KMS-11 (cell line): ENCODE results near the gene ZNF630.
"Not testable (repeated sequence)": the region's sequence is repeated elsewhere in the genome, so short reads cannot be mapped to it uniquely, and the experiment has no call there.

Source experiments
- H2AFZ ChIP-seq: fragments of 200-600 bp; sonication (generic); 2 replicates; pipeline ENCODE4 v1.6.1; 2016; ENCODE audit warnings: antibody characterized with exemption, mixed run types, low read depth
- H3K27ac ChIP-seq: fragments of 200-600 bp; sonication (generic); 2 replicates; pipeline ENCODE4 v1.6.1; 2016; ENCODE audit warnings: mild to moderate bottlenecking, mixed run types
- H3K27me3 ChIP-seq: fragments of 200-600 bp; sonication (generic); 2 replicates; pipeline ENCODE4 v1.6.1; 2017; ENCODE audit warnings: mild to moderate bottlenecking, low read depth, mixed run types, moderate library complexity; ENCODE audit not compliant: insufficient read depth
- H3K36me3 ChIP-seq: fragments of 200-600 bp; sonication (generic); 2 replicates; pipeline ENCODE4 v1.6.1; 2017; ENCODE audit warnings: mild to moderate bottlenecking, mixed run types; ENCODE audit not compliant: insufficient read depth
- H3K4me1 ChIP-seq: fragments of 200-600 bp; sonication (generic); 2 replicates; pipeline ENCODE4 v1.6.1; 2016; ENCODE audit warnings: mild to moderate bottlenecking, low read depth, mixed run types; ENCODE audit not compliant: poor library complexity, severe bottlenecking
- H3K4me2 ChIP-seq: fragments of 200-600 bp; sonication (generic); 2 replicates; pipeline ENCODE4 v1.7.0; 2016; ENCODE audit warnings: mild to moderate bottlenecking, mixed run types
- H3K4me3 ChIP-seq: fragments of 200-600 bp; sonication (generic); IDR thresholded peaks from 2 replicates; pipeline ENCODE4 v1.6.1; 2017; ENCODE audit warnings: low read depth, low read length, mixed read lengths; ENCODE audit not compliant: insufficient read depth
- H3K79me2 ChIP-seq: fragments of 200-600 bp; sonication (generic); 2 replicates; pipeline ENCODE4 v1.6.1; 2016; ENCODE audit warnings: low read depth, mixed run types; ENCODE audit not compliant: insufficient read depth
- H3K9ac ChIP-seq: fragments of 200-600 bp; sonication (generic); 2 replicates; pipeline ENCODE4 v1.6.1; 2016; ENCODE audit warnings: mild to moderate bottlenecking, mixed run types
- H4K20me1 ChIP-seq: fragments of 200-600 bp; sonication (generic); 2 replicates; pipeline ENCODE4 v1.6.1; 2016; ENCODE audit warnings: mild to moderate bottlenecking, mixed run types; ENCODE audit not compliant: insufficient read depth

Gene ZNF630

DNA sequence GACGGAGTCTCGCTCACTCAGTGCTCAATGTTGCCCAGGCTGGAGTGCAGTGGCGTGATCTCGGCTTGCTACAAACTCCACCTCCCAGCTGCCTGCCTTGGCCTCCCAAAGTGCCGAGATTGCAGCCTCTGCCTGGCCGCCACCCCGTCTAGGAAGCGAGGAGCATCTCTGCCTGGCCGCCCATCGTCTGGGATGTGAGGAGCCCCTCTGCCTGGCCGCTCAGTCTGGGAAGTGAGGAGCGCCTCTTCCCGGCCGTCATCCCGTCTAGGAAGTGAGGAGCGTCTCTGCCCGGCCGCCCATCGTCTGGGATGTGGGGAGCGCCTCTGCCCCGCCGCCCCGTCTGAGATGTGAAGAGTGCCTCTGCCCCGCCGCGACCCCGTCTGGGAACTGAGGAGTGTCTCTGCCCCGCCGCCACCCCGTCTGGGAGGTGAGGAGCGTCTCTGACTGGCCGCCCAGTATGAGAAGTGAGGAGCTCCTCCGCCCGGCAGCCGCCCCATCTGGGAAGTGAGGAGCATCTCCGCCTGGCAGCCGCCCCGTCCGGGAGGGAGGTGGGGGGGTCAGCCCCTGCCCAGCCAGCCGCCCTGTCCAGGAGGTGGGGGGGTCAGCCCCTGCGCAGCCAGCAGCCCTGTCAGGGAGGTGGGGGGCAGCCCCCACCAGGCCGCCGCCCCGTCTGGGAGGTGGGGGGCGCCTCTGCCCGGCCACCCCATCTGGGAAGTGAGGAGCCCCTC, 54.7 kb downstream of the ZNF630 start:
- not testable (repeated sequence) for H3K4me3 ChIP-seq, H2AFZ ChIP-seq, H3K79me2 ChIP-seq, H4K20me1 ChIP-seq, H3K4me2 ChIP-seq, H3K27me3 ChIP-seq, H3K36me3 ChIP-seq, H3K9ac ChIP-seq, H3K27ac ChIP-seq, H3K4me1 ChIP-seq

DNA sequence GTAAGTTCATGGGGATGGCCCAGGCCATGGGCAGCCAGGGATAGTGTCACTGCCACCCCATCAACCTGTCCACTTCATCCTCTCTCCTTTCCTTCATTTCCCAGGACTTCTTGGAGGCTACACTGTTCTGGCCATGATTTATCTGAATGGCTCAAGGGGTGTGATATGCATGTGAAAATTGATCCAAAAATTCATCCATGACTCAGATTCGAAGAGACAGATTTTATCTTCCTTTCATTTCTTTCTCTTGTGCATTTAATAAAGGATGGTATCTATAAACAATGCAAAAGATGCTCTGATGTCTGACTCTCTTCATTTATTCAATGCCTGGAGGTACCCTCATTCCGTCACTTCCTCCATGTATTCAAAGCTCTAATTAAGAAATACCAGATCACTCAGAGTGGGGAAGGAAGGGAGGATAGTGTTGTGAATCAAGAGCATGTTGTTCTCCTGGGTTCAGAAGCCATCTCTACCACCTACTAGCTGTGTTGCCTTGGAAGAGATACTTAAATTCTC, 61.9 kb downstream of the ZNF630 start:
- H3K9ac ChIP-seq, H3K27ac ChIP-seq, H3K79me2 ChIP-seq, H2AFZ ChIP-seq, H3K27me3 ChIP-seq, H3K36me3 ChIP-seq, H3K4me1 ChIP-seq, H3K4me2 ChIP-seq, H4K20me1 ChIP-seq, H3K4me3 ChIP-seq: not testable (repeated sequence)
